Measurements from ENCODE around the gene ADGRV1.

DNA sequence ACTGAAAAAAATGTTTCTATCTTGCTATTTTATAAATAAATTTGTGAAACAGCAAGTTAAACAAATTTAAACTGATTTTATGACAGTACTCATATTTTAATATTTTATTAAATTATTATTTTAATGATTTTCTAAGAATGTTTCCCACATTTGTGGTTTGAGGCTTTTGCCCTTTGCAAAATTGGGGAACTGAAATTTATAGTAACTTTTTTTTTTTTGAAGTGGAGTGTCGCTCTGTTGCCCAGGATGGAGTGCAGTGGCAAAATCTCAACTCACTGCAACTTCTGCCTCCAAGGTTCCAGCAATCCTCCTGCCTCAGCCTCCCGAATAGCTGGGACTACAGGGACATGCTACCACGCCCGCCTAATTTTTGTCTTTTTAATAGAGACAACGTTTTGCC, 7.2 kb upstream of the ADGRV1 start:
- TF ChIP-seq, protein P1, sequence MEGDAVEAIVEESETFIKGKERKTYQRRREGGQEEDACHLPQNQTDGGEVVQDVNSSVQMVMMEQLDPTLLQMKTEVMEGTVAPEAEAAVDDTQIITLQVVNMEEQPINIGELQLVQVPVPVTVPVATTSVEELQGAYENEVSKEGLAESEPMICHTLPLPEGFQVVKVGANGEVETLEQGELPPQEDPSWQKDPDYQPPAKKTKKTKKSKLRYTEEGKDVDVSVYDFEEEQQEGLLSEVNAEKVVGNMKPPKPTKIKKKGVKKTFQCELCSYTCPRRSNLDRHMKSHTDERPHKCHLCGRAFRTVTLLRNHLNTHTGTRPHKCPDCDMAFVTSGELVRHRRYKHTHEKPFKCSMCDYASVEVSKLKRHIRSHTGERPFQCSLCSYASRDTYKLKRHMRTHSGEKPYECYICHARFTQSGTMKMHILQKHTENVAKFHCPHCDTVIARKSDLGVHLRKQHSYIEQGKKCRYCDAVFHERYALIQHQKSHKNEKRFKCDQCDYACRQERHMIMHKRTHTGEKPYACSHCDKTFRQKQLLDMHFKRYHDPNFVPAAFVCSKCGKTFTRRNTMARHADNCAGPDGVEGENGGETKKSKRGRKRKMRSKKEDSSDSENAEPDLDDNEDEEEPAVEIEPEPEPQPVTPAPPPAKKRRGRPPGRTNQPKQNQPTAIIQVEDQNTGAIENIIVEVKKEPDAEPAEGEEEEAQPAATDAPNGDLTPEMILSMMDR (IDR thresholded peaks at IDR 0.05) = no peak
- no peak for TF ChIP-seq EP300 (IDR thresholded peaks at IDR 0.05)

Measured in tibial nerve (tissue), 4 donors.